GM23338 (cell line): ENCODE measurements around the gene RFNG. TPM values are rescaled to one million over a fixed set of nuclear protein-coding genes. Genes with fewer than 3 reads are reported as not detected.

ENCODE experiments used
- ATAC-seq: fragments of 200-7000 bp; cut with Tn5 transposase; 3 replicates; pipeline ENCODE4 v1.9.1; 2020
- DNase-seq: peaks from one replicate; pipeline ENCODE4 v3.0.0-alpha.2; 2015; ENCODE audit warnings: low spot score
- H2AFZ ChIP-seq: fragments of 200-600 bp; sonication (generic); 2 replicates; pipeline ENCODE4 v1.8.0; 2016; ENCODE audit warnings: antibody characterized with exemption, mild to moderate bottlenecking, moderate library complexity
- H3F3A ChIP-seq: fragments of 200-600 bp; sonication (generic); replicated peaks from 2 replicates; pipeline ENCODE4 v1.8.0; 2017; ENCODE audit warnings: antibody characterized with exemption, mixed run types, low read depth
- H3K27ac ChIP-seq: fragments of 200-600 bp; sonication (generic); 2 replicates; pipeline ENCODE4 v1.6.1; 2016; ENCODE audit warnings: low read depth
- H3K27me3 ChIP-seq: fragments of 200-600 bp; sonication (generic); 2 replicates; pipeline ENCODE4 v1.8.0; 2016; ENCODE audit warnings: mild to moderate bottlenecking, mixed run types, moderate library complexity; ENCODE audit not compliant: insufficient read depth
- H3K36me3 ChIP-seq: fragments of 200-600 bp; sonication (generic); 2 replicates; pipeline ENCODE4 v1.8.0; 2016; ENCODE audit warnings: mild to moderate bottlenecking; ENCODE audit not compliant: insufficient read depth
- H3K4me1 ChIP-seq: fragments of 200-600 bp; sonication (generic); 2 replicates; pipeline ENCODE4 v1.8.0; 2016; ENCODE audit warnings: mild to moderate bottlenecking, moderate library complexity; ENCODE audit not compliant: insufficient read depth
- H3K4me2 ChIP-seq: fragments of 200-600 bp; sonication (generic); 2 replicates; pipeline ENCODE4 v1.7.1; 2017; ENCODE audit warnings: mixed run types
- H3K4me3 ChIP-seq: fragments of 200-600 bp; sonication (generic); 2 replicates; pipeline ENCODE4 v1.6.1; 2016; ENCODE audit warnings: mixed run types
- H3K79me2 ChIP-seq: fragments of 200-600 bp; sonication (generic); replicated peaks from 2 replicates; pipeline ENCODE4 v1.8.0; 2017; ENCODE audit warnings: mild to moderate bottlenecking; ENCODE audit not compliant: insufficient read depth
- H3K9me2 ChIP-seq: fragments of 200-600 bp; sonication (generic); 2 replicates; pipeline ENCODE4 v1.8.0; 2017; ENCODE audit not compliant: insufficient read depth
- H4K20me1 ChIP-seq: fragments of 200-600 bp; sonication (generic); replicated peaks from 2 replicates; pipeline ENCODE4 v1.8.0; 2017; ENCODE audit warnings: mild to moderate bottlenecking; ENCODE audit not compliant: insufficient read depth
- H3K27ac Mint-ChIP-seq: 2 replicates; pipeline ENCODE4 v1.8.0; 2020; ENCODE audit warnings: inconsistent platforms, mild to moderate bottlenecking, moderate library complexity, mixed read lengths
- H3K27me3 Mint-ChIP-seq: 3 replicates; pipeline ENCODE4 v1.8.0; 2022; ENCODE audit warnings: low read depth, mild to moderate bottlenecking, moderate library complexity, mixed read lengths, inconsistent platforms; ENCODE audit not compliant: insufficient read depth, poor library complexity
- H3K36me3 Mint-ChIP-seq: 3 replicates; pipeline ENCODE4 v1.8.0; 2021; ENCODE audit warnings: low read depth, mild to moderate bottlenecking, inconsistent platforms, moderate library complexity, mixed read lengths
- H3K4me1 Mint-ChIP-seq: 3 replicates; pipeline ENCODE4 v1.8.0; 2020; ENCODE audit warnings: mild to moderate bottlenecking, inconsistent platforms, mixed read lengths
- H3K4me3 Mint-ChIP-seq: 3 replicates; pipeline ENCODE4 v1.8.0; 2021; ENCODE audit warnings: moderate library complexity, mild to moderate bottlenecking, inconsistent platforms, mixed read lengths
- H3K9me3 Mint-ChIP-seq: 3 replicates; pipeline ENCODE4 v1.8.0; 2020; ENCODE audit warnings: moderate library complexity, mild to moderate bottlenecking, inconsistent platforms, mixed read lengths
- CTCF ChIP-seq, 2 experiments: fragments of 200-600 bp in 1 of 2; sonication (generic) in 1 of 2; conservative IDR thresholded peaks; 2 replicates each; pipeline versions ENCODE4 v1.5.1 to v1.6.1; 2016 to 2017; ENCODE audit warnings: antibody characterized with exemption in 2 of 2, low read depth in 2 of 2, mild to moderate bottlenecking in 2 of 2, moderate library complexity in 1 of 2
- EZH2 ChIP-seq: fragments of 200-600 bp; sonication (generic); IDR thresholded peaks from one replicate; pipeline ENCODE4 v1.8.0; 2017; ENCODE audit warnings: antibody characterized with exemption, mild to moderate bottlenecking, low read depth; ENCODE audit not compliant: unreplicated experiment
- JUNB ChIP-seq: IDR thresholded peaks from one replicate; pipeline ENCODE4 v1.6.1; 2016; ENCODE audit warnings: antibody characterized with exemption; ENCODE audit not compliant: unreplicated experiment
- NANOG ChIP-seq: IDR thresholded peaks from 2 replicates; pipeline ENCODE4 v1.6.1; 2016; ENCODE audit warnings: antibody characterized with exemption, borderline replicate concordance
- POLR2AphosphoS5 ChIP-seq: IDR thresholded peaks from 2 replicates; pipeline ENCODE4 v1.6.1; 2016; ENCODE audit warnings: antibody characterized with exemption, low read depth
- ZNF114 ChIP-seq: fragments of 250-450 bp; sonication (Bioruptor Pico); IDR thresholded peaks from 2 replicates; pipeline ENCODE4 v1.5.0; 2020; ENCODE audit warnings: mild to moderate bottlenecking, moderate library complexity
- ZNF331 ChIP-seq: fragments of 250-450 bp; sonication (Bioruptor Pico); IDR thresholded peaks from 2 replicates; pipeline ENCODE4 v1.5.0; 2020; ENCODE audit warnings: low read depth, mild to moderate bottlenecking, moderate library complexity
- ZNF462 ChIP-seq: fragments of 250-450 bp; sonication (Bioruptor Pico); IDR thresholded peaks from 2 replicates; pipeline ENCODE4 v1.5.0; 2020; ENCODE audit warnings: mild to moderate bottlenecking, moderate library complexity
- polyA plus RNA-seq: library from polyadenylated mRNA; unstranded; fragments of >200 nt; fragmentation: Nextera tagmentation; extraction: Ambion mirVana; gene quantifications from 2 replicates; pipeline ENCODE4 v1.2.1, GENCODE V29; 2016
- total RNA-seq: library from RNA; depleted of rRNA; stranded (reverse); fragments of >200 nt; shearing (Covaris generic); gene quantifications from 2 replicates; pipeline ENCODE4 v1.2.3, GENCODE V29; 2014
- TF ChIP-seq, protein P1 (sequence below): IDR thresholded peaks from 2 replicates; pipeline ENCODE4 v1.6.1; 2016; ENCODE audit warnings: antibody characterized with exemption

RFNG gene
- total and polyA plus RNA-seq, 2 experiments from 2014 or later = 18.0 to 44.7 TPM

GRCh38 chr17:82017612-82018151, 33.9 kb downstream of the RFNG start:
- Histone ChIP-seq H3K4me2 (no peak overlapping the region), H3K36me3 (no peaks in the 10 kb centered on the region), H3K9me2 (no peaks in the 10 kb centered on the region), H2AFZ (no peak overlapping the region), H3K4me3 (no peak overlapping the region), H4K20me1 (peaks cover 3% of the 10 kb centered on the region), H3F3A (peaks cover 8% of the 10 kb centered on the region; the same call in 1 of the 2 replicates), H3K27ac (peak overlapping the region; percentile 80; the same call in 1 of the 2 replicates), H3K4me1 (peaks cover 5% of the 10 kb centered on the region; the same call in 1 of the 2 replicates), H3K79me2 (peaks cover 15% of the 10 kb centered on the region), H3K27me3 (no peaks in the 10 kb centered on the region)
- H3K4me1 Mint-ChIP-seq = peaks cover 5% of the 10 kb centered on the region; the same call in 2 of the 3 replicates
- DNase-seq = no peak
- H3K27me3 Mint-ChIP-seq = peaks cover 15% of the 10 kb centered on the region
- H3K27ac Mint-ChIP-seq = no peak overlapping the region
- no peak for ATAC-seq
- peaks cover 6% of the 10 kb centered on the region; the same call in 1 of the 3 replicates for H3K36me3 Mint-ChIP-seq
- H3K9me3 Mint-ChIP-seq = no peaks in the 10 kb centered on the region
- H3K4me3 Mint-ChIP-seq = no peak overlapping the region
- TF ChIP-seq CTCF (conservative IDR thresholded peaks at IDR 0.05; ENCODE audit: low read depth in 2 of 2) = no peak
- TF ChIP-seq ZNF114 (CRISPR knock-in tag) = no peak
- TF ChIP-seq, protein P1, sequence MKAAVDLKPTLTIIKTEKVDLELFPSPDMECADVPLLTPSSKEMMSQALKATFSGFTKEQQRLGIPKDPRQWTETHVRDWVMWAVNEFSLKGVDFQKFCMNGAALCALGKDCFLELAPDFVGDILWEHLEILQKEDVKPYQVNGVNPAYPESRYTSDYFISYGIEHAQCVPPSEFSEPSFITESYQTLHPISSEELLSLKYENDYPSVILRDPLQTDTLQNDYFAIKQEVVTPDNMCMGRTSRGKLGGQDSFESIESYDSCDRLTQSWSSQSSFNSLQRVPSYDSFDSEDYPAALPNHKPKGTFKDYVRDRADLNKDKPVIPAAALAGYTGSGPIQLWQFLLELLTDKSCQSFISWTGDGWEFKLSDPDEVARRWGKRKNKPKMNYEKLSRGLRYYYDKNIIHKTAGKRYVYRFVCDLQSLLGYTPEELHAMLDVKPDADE = no peak
- no peak for TF ChIP-seq POLR2AphosphoS5
- no peak for TF ChIP-seq EZH2
- no peak for TF ChIP-seq NANOG
- TF ChIP-seq JUNB = no peak

DNA sequence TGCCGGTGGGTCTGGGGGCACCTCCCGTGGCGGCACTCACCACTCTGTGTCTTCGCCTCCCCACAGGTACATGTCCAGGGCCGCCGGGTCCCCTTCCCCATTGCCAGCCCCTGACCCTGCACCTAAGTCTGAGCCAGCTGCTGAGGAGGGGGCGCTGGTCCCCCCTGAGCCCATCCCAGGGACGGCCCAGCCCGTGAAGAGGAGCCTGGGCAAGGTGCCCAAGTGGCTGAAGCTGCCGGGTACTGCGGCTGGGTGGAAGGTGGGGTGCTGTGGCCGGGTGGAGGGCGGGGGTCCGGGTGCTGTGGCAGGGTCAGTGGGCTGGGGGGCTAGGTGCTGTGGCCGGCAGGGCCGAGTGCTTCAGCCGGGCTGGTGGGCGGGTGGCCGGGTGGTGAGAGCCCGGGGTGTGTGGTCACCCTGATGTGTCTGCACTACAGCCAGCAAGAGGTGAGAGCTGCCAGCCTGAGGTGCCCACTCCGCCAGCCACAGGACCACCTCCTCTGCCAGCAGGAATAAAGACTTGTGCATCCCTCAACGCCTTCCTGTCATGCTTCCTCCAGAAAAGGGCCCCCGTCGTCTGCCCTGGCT, 34.6 kb downstream of the RFNG start:
- Histone ChIP-seq H3F3A (peaks cover 8% of the 10 kb centered on the region; the same call in 1 of the 2 replicates), H2AFZ (no peak overlapping the region), H3K79me2 (peaks cover 10% of the 10 kb centered on the region), H3K36me3 (no peaks in the 10 kb centered on the region), H3K27me3 (no peaks in the 10 kb centered on the region), H3K9me2 (no peaks in the 10 kb centered on the region), H3K4me3 (no peak overlapping the region), H3K4me2 (no peak overlapping the region), H3K4me1 (peaks cover 5% of the 10 kb centered on the region; the same call in 1 of the 2 replicates), H4K20me1 (peaks cover 3% of the 10 kb centered on the region), H3K27ac (peak overlapping the region; percentile 80; the same call in 1 of the 2 replicates)
- no peak overlapping the region for H3K4me3 Mint-ChIP-seq
- ATAC-seq (no peak), DNase-seq (no peak)
- peaks cover 15% of the 10 kb centered on the region for H3K27me3 Mint-ChIP-seq
- no peak overlapping the region for H3K27ac Mint-ChIP-seq
- H3K9me3 Mint-ChIP-seq = no peaks in the 10 kb centered on the region
- H3K36me3 Mint-ChIP-seq = peaks cover 6% of the 10 kb centered on the region; the same call in 1 of the 3 replicates
- H3K4me1 Mint-ChIP-seq = peaks cover 5% of the 10 kb centered on the region; the same call in 2 of the 3 replicates
- TF ChIP-seq CTCF (conservative IDR thresholded peaks at IDR 0.05; ENCODE audit: low read depth in 2 of 2) (no peak), ZNF331 (CRISPR knock-in tag) (no peak), ZNF462 (CRISPR knock-in tag) (no peak)
